ENCODE measurements around the gene CSNK1G2.

The CSNK1G2 gene

DNA sequence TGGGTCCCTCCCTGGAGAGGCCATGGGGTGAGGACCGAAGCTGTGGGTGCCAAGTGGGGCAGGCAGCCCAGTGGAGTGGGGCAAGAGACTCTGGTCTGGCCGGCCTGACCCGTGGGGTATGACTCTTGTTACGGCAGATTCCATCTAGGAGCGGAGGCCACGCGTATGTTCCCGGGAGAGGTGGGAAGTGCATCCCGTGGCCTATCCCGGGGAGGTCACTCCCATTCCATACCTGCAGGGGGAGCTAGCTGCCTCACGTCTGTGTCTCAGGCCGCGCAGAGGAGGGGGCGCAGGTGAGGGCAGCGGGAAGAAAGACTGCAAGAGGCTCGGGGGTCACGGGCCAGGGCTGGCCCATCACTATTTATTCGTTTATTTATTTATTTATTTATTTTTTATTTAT lies 4.9 kb downstream of the CSNK1G2 start:
- no peak for DNase-seq

DNA sequence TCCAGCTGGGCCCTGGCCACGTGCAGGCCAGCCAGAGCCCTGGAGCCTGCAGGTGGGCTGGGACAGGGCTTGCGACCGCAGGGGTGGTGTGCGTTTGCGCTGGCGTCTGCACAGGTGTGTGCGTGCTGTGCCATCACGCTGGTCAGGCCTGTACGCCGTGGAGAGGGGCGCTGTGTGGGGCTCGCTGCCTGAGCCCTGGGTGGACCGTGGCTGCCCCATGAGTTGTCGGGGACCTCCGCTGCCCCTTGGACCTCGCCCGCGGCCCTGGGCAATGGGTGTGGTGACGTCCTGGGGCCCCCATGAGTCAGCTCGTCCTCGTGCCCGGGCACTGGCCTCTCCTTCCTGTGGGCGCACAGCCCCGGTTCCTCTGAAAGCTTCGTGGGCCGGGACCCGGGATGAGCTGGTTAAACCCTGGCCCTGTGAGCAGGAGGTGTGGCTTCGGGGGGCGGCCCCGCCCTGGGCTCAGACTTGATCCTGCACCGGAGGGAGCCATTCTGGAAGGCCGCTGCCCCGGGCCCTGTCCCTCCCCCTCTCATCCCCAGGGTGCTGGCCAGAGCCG lies 6.8 kb downstream of the CSNK1G2 start:
- no peak for DNase-seq

DNA sequence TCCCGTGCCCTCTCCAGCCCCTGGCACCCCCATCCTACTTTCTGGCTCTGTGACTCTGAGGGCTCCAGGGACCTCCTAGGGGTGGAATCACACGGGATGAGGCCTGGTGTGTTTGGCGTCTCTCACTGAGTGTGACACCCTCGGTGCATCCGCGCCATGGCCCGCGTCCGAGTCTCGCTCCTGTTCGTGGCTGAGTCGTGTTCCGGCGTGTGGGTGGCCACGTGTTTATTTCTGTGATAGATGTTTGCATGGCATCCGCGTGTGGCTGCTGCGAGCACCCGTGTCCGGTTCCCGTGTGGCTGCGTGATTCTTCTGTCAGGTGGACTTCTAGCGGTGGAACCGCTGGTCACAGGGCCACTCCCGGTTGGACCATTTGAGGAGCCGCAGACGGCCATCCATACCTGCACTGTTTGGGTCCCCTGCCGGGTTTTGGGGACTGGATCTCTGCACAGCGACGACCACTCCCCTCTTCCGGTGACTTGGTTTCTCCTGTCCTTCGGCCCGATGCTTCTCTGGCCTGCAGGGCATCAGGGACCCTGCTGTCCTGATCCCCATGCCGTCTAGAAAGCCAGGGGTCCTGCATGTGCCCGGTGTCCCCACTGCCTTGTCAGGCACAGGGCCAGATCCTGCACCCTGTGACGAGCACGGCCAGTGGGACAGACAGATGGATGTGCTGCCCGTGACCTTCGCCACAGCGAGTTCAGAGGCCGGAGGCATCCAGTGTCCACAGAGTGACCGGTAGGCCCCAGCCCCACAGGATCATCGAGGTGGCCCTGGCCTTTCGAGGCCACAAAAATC lies 8.5 kb downstream of the CSNK1G2 start:
- DNase-seq = no peak

DNA sequence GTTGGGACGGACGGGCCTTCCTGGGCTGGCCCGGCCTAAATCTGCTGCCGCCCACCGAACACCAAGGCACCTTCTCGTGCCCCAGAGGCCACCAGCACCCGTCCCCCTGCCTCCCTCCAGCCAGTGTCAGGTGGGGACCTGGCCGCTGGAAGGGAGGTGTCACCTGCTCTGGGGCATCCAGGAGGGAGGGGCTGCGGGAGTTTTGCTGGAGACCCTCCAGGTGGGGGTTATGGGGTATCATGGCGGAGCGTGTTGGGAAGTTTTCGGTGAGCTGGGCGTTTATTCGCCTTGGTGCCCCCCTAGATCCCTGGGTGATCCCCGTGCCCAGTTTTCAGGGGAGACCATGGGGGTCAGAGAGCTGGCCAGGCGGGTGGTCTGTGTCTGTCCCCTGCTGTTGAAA lies 9.7 kb downstream of the CSNK1G2 start:
- no peak for DNase-seq

DNA sequence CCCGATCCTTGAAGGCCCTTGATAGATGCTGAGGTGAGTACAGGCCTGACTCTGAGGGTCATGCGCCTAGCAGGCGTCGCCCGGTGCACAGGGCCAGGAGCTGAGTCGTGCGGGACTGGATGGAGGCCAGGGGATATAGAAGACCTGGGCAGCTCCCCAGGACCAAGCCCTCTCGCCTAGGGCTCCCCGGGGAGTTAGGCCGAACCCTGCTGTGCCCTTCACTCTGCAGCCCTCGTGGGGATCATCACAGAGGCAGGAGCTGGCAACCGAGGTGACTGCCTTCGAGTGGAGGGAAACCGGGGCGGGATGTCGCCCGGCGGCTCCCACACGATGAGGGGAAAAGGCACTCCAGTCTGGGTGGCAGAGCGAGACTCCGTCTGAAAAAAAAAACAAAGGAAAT lies 11.7 kb downstream of the CSNK1G2 start:
- no peak for DNase-seq

DNA sequence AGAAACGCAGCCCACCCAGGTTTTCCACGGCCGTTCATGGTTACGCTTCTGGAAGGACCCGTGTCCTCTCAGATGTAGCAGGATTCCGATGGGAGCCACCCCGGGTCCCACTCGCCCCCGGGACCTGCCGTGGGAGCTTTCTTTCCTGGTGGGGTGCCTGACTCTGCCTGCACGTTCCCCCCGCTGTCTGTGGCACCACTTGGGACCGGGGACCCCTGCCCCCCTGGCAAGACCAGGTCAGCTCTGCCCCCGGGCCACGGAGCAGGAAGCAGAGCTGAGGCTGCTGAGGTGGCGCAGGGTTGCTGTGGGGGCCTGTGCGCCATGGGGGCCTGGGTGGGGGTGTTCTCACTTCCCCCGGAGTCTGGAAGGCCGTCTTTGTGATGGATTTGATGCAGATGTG lies 12.1 kb downstream of the CSNK1G2 start:
- no peak for DNase-seq

DNA sequence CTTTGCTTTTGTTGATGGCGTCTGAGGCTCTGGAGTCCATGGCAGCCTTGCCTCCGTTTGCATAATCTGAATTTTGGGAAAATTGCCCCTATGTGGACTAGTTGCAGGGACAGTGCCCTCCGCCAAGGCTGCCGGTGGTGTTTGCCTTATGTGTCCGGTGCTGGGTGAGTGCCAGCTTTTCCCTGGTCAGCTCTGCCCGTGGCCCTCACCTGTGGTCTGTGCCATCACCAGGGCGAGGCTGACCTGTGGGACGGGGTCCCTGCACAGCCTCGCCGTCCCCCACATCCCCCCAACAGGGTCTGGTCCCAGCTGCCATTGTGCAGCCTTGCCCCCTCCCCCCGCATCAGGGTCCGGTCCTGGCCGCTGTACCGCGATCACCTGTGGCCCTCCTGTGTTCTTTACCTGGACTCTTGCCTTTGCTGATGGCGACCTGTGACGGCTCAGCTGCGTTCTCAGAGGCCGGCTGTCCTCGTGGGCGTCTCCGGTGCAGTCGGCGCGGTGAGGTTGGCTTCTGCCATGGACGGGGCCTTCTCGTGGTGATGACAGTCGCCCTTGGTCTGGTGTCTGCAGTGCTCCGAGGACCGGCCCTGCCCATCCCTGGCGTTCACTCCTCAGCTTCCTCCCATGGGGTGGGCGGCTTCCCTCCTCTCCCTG lies 12.6 kb downstream of the CSNK1G2 start:
- DNase-seq = no peak

DNA sequence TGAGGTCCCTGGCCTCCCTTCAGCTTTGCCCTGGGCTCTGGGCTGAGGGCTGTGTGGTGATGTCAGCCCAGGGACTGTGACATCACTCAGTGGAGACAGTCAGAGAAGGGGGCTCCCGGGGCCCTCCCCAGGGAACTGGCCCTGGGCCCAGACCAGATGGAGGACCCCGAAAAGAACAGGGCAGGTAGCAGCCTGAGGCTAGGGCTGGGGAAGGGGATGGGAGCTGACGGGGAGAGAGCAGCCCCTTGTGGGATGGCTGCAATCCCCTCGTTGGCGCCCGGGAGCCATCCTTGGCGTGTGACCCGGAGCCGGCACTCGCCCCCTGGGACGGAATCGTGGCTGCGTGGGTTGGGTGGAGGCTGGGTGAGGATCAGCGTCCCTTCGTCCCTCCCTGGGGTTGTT lies 13.6 kb downstream of the CSNK1G2 start:
- no peak for DNase-seq

DNA sequence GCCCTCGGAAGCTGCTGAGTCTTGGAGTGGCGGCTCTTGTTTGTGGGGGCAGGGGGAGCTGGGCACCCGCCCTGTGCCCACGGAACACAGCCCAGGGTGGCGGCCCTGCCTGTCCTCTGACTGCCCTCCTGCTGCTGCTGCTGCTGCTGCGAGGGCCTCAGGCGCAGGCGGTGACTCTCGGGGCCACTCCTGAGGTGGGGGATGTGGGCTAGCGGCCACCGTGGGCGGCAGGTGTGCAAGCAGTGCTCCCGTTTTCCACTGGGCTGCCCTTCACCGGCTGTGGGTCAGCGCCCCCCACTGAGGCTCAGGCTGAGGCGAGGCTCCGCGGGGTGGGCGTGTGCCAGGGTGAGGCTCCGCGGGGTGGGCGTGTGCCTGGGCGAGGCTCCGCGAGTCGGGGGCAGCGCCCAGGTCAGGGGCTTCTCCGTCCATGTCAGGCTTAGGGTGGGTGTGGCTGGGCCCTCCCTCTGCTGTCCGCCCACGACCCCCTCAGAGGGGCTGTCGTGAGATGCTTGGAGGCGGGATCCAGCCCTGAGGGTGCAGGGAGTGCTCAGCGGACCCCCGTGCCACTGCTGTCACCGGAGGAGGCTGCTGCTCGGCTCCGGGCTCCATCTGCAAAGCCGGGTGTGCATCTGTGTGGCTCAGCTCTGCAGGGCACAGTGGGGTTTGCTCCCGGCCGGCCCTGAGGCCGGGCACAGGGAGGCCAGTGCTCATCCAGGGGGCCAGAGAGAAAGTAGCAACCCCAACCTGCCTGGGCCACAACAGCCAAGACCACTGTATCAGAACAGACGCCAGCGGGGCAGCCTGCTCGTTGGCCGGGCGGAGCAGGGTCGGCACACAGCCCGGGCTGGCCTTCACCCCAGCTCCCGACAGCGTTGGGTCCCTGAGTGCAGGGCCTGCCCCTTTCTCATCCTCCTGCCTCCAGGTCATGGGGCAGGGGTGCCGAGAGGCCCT lies 14.5 kb downstream of the CSNK1G2 start:
- no peak for DNase-seq

DNA sequence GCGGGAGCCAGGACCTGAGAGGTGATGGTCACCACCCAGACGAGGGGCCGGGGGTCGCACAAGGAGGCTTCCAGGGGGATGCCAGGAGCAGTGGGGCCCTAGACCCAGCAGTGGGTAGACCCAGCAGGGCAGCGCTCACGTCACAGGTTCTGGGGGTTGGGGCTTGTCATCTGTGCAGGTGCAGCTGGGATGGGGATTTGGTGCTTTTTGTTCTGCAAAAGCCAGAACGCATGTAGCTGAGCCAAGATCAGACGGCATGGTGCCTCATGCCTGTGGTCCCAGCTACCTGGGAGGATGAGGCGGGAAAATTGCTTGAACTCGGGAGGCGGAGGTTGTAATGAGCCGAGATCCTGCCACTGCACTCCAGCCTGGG lies 15.1 kb downstream of the CSNK1G2 start:
- no peak for DNase-seq

DNA sequence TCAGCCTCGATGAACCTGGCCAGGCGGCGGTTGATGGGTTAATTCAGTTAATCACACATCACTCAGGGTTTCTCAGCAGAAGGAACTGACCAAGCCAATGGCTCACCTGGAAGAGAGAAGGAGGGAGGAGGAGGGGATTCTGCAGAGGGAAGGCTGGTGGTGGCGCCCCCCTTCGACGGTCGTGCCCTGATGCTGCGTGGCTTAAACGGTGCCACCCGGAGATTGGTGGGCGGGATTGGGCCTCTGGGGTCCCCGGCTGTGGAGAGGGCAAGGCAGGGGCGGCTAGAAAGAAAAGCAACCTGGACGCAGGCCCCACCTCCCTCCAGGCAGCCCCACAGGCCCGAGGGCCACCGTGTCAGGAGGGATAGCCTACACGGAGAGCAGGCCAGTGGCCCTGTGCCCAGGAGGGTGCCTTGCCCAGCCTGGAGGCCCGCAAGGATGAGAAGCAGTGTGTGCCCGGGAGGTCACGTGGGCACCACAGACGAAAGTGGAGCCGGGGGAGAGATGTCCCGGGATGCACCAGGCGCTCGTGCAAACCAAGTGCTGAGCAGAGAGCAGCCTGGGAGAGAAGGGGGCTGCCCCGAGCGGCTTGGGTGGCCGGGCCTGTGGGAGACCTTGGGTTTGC lies 16.0 kb downstream of the CSNK1G2 start:
- DNase-seq = no peak

DNA sequence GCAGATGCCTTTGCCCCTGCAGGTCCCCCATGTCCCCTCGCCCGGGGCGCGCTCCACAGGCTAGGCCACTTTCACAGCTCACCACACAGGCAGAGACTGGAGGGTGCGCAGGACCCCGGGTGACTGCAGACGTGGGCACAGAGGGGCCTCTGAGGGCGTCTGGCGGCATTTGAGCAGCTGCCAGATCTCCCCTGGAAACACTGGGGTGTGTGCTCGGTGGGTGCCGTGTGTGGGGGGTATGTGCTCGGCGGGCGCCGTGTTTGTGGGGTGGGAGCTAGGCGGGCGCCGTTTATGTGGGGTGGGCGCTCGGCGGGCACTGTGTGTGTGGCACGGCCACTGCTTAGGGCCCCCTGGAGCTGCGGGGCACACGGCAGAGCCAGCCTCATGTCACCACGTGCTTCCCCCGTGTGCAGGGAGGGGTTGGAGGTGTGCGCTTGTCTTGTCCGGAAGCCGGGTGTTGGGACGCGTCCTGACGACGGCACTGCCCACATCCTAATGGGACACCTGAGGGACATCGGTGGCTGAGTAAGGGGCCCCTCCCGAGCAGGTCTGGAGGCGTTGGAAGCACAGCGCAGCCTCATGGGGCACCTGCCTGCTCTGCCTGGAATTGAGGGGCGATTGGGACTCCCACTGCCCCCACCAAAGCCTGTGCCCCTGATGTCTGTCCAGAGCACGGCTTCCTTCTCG lies 16.7 kb downstream of the CSNK1G2 start:
- DNase-seq = no peak

DNA sequence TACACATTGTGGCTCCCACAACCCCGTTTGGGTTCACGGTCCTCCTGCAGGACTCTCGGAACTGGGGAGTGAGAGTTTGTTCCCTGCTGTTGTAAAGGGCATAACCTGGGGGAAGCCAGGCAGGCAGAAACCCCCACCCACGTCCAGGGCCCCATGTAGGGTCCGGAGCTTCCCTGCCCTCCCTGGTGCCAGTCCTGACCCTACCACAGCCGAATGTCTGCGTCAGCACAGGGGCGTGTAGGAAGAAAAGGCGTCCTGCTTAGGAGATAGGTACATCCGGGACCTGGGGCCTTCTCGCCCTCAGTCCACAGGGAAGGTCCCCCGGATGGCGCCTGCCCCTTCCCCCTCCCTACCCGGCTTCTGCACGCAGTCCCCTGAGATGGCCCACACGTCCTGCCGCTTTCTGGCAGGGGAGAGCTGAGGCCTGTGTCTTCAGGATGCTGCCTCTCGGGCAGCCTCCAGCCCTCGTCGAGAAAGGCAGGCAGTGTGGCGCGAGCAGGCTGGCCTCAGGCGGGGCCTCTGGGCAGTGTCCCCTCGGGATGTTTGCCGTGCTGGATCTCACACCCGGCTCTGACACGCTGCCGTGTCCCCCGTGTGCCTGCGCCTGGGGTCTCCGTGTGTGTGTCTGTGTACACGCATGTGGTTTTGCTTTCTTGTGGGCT lies 19.1 kb downstream of the CSNK1G2 start:
- DNase-seq = no peak

DNA sequence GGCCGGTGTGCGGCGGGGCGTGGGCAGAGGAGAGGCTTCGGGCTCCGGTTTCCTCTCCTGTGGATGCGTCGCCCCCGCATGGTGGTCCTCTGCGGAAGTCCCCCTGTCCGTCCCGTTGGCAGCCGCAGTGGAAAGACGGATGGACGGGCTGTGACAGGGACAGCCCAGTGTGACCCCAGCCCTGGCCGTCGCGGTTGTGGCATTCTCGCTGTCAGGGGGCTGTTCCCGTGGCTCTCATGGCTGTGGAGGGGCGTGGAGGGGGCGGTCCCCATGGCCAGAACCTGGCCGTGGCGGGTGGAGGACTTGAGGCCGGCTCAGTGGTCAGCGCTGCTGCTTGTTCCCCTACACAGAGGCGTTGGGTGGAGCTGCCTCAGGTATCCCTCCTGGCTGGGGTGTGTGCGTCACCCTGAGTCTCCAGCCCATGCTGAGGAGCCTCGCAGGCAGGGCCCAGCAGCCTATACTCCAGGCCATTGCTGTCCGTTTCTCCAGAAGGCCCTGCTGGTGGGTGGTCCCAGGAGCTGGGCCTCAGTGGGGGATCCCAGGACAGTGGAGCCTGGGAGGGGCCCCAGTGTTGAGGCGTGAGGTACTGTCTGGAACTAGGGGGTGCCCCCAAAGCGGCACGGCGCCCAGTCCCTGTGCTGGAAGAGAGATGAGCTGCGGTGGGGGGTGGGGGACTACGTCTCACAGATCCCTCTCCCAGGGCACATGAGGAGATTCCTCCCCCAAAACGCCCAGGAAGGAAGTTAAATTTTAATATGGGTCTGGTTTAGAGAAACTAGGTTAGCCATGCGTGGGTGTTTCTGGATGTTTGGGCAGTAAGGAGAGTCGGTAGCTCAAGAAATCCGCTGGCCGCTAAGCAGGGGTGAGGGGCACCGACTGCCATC lies 20.3 kb downstream of the CSNK1G2 start:
- no peak for DNase-seq

DNA sequence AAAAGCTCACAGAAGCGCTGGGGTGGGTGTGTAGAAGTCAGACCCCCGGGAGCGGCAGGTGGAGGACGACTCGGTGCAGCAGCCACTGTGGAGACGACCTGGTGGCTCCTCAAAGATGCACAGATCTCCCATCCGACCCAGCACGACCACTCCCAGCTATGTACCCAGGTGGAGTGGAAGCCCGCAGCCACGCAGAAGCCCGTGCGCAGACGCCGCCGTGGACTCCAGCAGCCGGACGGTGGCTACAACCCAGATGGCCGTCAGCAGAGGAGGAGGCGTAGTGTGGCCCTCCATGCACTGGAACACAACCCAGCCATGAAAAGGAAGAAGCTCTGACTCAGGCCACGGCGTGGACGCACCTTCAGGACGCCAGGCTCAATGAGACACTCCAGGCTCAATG lies 21.7 kb downstream of the CSNK1G2 start:
- no peak for DNase-seq

DNA sequence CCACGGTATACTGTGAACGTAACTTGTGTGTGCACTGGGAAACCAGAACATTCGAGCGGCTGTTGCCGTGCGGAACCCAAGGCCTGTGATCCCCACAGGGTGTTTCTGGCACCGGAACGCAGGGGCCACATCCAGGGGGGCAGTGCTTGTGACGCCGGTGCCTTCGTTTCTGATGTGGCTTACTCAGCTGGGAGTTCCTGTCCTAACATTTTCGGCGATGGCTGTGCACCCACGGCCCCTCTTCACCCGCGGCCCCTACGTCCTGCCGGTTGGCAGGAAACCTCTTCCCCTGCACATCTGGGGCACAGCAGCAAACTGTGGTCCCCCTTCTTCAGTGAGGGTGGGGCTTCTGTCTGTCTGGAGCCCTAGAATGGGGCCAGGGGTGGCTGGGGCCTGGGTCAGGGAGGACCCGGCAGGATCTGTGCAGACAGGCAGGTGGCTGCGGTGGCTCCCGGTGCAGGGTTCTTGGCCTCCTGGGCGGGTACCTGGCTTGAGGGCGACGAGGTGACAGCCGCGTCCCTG lies 26.2 kb downstream of the CSNK1G2 start:
- DNase-seq = no peak

DNA sequence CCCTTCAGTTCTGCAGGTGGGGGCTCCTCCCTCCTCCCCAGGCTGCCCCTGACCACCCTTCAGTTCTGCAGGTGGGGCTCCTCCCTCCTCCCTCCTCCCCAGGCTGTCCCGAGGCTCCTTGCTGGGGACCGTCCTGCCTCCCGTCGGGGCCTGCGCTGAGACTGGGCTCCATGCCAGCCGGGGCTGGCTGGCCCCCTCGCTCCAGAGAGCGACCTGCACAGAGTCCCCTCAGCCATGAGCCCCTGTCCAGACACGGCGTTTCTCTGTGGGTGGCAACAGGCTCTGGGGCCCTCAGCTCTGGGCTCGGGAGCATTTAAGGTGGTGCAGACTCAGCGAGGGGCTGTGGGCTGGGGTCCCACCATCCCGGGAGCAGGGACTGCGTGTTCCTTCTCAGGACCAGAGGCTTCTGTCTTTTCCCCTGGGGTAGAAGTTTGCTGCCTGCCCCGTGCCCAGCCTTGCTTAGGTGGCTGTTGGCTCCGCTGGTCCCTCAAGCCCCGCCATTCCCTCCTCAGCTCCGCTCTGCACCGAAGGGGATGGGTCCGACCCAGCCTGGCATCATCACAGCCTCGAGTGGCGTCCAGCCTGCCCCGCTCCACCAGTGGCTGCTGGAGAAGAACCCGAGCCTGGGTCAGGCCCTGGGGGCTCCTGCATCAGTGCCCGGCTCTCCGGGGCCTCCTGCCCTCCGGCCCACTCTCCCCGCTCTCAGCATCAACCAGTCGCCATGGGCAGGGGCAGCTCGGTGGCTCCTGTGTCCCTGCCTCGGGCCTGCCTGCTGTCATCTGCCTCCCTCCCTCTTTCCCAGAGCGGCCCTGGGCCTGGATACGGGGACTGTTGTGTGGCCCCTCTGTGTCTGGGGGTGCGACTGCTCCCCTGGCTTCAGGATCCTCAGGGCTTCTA lies 27.6 kb downstream of the CSNK1G2 start:
- no peak for DNase-seq

DNA sequence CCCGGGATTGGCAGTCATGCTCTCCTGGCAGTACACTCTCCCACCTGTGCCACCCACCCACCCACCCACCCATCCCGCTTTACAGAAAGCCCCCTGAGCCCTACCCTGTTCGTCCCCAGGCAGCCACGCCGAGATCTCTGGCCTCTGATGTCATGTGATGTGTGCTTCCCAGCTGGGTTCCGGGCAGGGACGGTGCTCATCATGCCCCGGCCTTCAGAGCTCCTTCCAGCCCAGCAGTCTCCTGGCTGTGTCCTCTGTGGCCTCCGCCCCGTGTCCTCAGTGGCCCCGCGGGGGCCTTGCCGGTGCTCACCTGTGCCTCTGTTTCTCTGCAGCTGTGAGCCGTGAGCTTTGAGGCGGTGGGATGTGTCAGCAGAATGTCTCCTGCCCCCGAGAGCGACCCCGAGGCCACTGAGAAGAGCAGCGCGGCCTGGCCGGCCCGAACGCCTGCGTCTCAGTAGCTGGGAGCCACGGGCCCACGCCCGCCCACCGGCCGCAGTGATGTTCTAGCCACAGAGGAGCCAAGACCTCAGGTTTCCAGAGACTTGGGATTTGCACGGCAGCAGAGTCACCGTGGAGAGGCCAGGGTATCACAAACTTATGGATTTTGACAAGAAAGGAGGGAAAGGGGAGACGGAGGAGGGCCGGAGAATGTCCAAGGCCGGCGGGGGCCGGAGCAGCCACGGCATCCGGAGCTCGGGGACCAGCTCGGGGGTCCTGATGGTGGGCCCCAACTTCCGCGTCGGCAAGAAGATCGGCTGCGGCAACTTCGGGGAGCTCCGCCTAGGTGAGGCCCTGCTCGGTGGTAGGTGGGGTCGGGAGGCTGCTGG lies 28.4 kb downstream of the CSNK1G2 start:
- DNase-seq = no peak

Data from bone marrow (tissue), 2 donors.